ENCODE data around the gene NFATC2.

The NFATC2 gene

DNA sequence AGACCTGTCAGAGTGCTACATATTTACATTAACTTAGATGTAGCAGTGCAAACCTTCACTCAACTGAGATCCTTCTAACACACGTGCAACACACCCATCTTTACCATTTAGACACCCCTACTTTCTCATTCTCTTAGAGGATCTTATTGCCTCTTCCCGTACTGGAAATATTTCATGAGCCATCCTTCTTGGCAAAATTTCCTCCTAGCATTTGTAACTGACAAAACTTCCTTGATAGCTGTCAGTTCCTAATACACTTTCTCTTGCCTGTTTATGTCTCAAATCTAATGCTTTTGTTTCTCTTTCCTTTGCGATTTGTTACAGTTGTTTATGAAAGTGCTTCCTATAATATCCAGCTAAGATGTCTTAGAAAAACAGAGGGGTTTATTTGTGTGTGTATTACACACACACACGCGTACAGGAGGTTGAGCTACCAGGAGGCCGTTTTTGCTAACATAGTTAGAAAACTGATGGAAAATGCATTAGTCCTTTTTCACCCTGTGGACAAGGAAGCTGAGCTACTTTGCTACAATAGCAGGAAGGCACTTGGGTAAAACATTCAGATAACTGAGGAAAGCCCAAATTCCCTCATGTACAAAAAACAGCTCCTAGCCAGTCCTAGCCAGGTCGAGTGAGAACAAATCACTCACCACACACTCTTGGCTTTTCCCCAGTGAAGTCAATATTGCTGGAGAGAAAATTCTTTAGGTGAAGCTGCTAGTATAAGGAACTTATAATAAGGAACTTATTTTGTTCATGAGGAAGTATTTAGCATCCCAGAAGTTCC, 153.6 kb downstream of the NFATC2 start:
- Histone ChIP-seq H3K9me3 (ENCODE audit: control insufficient read depth, insufficient read depth, low read depth, low read length) (no peaks in the 10 kb centered on the region), H3K27ac (ENCODE audit: extremely low read depth, low read depth, low read length) (no peak overlapping the region), H3K4me1 (ENCODE audit: control insufficient read depth, insufficient read depth, low read length) (no peaks in the 10 kb centered on the region; the same call in 1 of the 2 replicates), H3K4me3 (ENCODE audit: low read depth, low read length) (no peak overlapping the region), H3K36me3 (ENCODE audit: control insufficient read depth in 2 of 2, insufficient read depth in 1 of 2, low read length in 2 of 2) (no peaks in the 10 kb centered on the region)
- ChIA-PET POLR2A (no interaction called here), CTCF (interaction anchor here (0.7 to 2.7 kb wide), 4 partner anchors 18 to 235 kb away, joined by 3 to 10 read pairs (median 4); no protein-coding TSS in a partner anchor)
- no peak for TF ChIP-seq ZBTB8A (tag by site-specific recombination; IDR thresholded peaks at IDR 0.05)
- TF ChIP-seq ZBTB7A (tag by site-specific recombination; IDR thresholded peaks at IDR 0.05; ENCODE audit: low read depth): no peak
- TF ChIP-seq ZNF335 (tag by site-specific recombination; conservative IDR thresholded peaks at IDR 0.05): no peak
- no peak for TF ChIP-seq ZNF596 (tag by site-specific recombination; IDR thresholded peaks at IDR 0.05)
- no peak for TF ChIP-seq CTCF (tag by site-specific recombination; IDR thresholded peaks at IDR 0.05)
- TF ChIP-seq GLIS2 (tag by site-specific recombination; IDR thresholded peaks at IDR 0.05): no peak
- no peak for TF ChIP-seq ZNF473 (tag by site-specific recombination; IDR thresholded peaks at IDR 0.05)
- TF ChIP-seq ZNF404 (tag by site-specific recombination; IDR thresholded peaks at IDR 0.05): no peak
- TF ChIP-seq ZNF16 (tag by site-specific recombination; IDR thresholded peaks at IDR 0.05; ENCODE audit: low read depth): no peak
- TF ChIP-seq, protein P1, sequence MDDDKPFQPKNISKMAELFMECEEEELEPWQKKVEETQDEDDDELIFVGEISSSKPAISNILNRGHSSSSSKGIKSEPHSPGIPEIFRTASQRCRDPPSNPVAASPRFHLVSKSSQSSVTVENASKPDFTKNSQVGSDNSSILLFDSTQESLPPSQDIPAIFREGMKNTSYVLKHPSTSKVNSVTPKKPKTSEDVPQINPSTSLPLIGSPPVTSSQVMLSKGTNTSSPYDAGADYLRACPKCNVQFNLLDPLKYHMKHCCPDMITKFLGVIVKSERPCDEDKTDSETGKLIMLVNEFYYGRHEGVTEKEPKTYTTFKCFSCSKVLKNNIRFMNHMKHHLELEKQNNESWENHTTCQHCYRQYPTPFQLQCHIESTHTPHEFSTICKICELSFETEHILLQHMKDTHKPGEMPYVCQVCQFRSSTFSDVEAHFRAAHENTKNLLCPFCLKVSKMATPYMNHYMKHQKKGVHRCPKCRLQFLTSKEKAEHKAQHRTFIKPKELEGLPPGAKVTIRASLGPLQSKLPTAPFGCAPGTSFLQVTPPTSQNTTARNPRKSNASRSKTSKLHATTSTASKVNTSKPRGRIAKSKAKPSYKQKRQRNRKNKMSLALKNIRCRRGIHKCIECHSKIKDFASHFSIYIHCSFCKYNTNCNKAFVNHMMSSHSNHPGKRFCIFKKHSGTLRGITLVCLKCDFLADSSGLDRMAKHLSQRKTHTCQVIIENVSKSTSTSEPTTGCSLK (tag by site-specific recombination; IDR thresholded peaks at IDR 0.05): no peak
- TF ChIP-seq OSR2 (tag by site-specific recombination; IDR thresholded peaks at IDR 0.05): no peak
- no peak for TF ChIP-seq ZNF280D (tag by site-specific recombination; IDR thresholded peaks at IDR 0.05)
- no peak for TF ChIP-seq SP2 (tag by site-specific recombination; IDR thresholded peaks at IDR 0.05)
- no peak for TF ChIP-seq MYNN (tag by site-specific recombination; IDR thresholded peaks at IDR 0.05; ENCODE audit: borderline replicate concordance)
- TF ChIP-seq TRIM28 (IDR thresholded peaks at IDR 0.05; ENCODE audit: borderline replicate concordance, low read length): no peak
- no peak for TF ChIP-seq ZNF837 (tag by site-specific recombination; IDR thresholded peaks at IDR 0.05)
- no peak for TF ChIP-seq PRDM10 (tag by site-specific recombination; IDR thresholded peaks at IDR 0.05)
- no peak for TF ChIP-seq RBAK (tag by site-specific recombination; IDR thresholded peaks at IDR 0.05)
- TF ChIP-seq KLF16 (tag by site-specific recombination; IDR thresholded peaks at IDR 0.05): no peak

All from HEK293 (cell line).